Astrocyte of the cerebellum (primary cell): ENCODE results near the gene ENTPD1.
"Not testable (repeated sequence)": the region's sequence is repeated elsewhere in the genome, so short reads cannot be mapped to it uniquely, and the experiment has no call there.

Experiments used
- DNase-seq: peaks from one replicate; pipeline ENCODE4 v3.0.0-alpha.2; 2011; ENCODE audit warnings: low read depth
- H3K4me3 ChIP-seq: 2 replicates; pipeline ENCODE4 v1.5.1; 2011; ENCODE audit warnings: mild to moderate bottlenecking, low read depth, low read length, moderate library complexity
- CTCF ChIP-seq: IDR thresholded peaks from 2 replicates; pipeline ENCODE4 v1.5.1; 2012; ENCODE audit warnings: low read length, low read depth, moderate library complexity, mild to moderate bottlenecking; ENCODE audit errors: missing control alignments
- in situ Hi-C: cut with HindIII; loops from 2 replicates; pipeline ENCODE4 v1.10.0; 2017; ENCODE audit warnings: low sequenced_read_pairs

ENTPD1 gene

GRCh38 chr10:95759233-95759826 lies 3.4 kb downstream of the ENTPD1 start:
- no peak overlapping the region for H3K4me3 ChIP-seq
- TF ChIP-seq CTCF = no peak
- DNase-seq = no peak
- in situ Hi-C loops = no loop called here

GRCh38 chr10:95761939-95762492 lies 6.1 kb downstream of the ENTPD1 start:
- H3K4me3 ChIP-seq = no peak overlapping the region
- no peak for TF ChIP-seq CTCF
- in situ Hi-C loops = no loop called here
- DNase-seq = no peak

- TF ChIP-seq CTCF = no peak
- in situ Hi-C loops = no loop called here
- no peak overlapping the region for H3K4me3 ChIP-seq
- no peak for DNase-seq
These were observed 12.1 kb downstream of the ENTPD1 start for GRCh38 chr10:95767884-95768556.

- no peak overlapping the region for H3K4me3 ChIP-seq
- in situ Hi-C loops = no loop called here
- no peak for DNase-seq
These were observed 14.2 kb downstream of the ENTPD1 start for GRCh38 chr10:95770084-95770720.

GRCh38 chr10:95773454-95773853 lies 17.5 kb downstream of the ENTPD1 start:
- in situ Hi-C loops, H3K4me3 ChIP-seq, DNase-seq: not testable (repeated sequence)

More at GRCh38 chr10:95770084-95770720, 14.2 kb downstream of the ENTPD1 start:
- TF ChIP-seq CTCF = no peak

- DNase-seq, in situ Hi-C loops, H3K4me3 ChIP-seq: not testable (repeated sequence)
These were observed 21.7 kb downstream of the ENTPD1 start for GRCh38 chr10:95777638-95778037.

- no peak for DNase-seq
- no peak overlapping the region for H3K4me3 ChIP-seq
- in situ Hi-C loops = no loop called here
- no peak for TF ChIP-seq CTCF
These were observed 26.4 kb downstream of the ENTPD1 start for GRCh38 chr10:95782318-95782717.
